HG02870 (cell line): ENCODE measurements around the gene STK4.

Experiments
- ATAC-seq: cut with Tn5 transposase; IDR thresholded peaks from one replicate; pipeline ENCODE4 v1.9.1; 2021; ENCODE audit warnings: mild to moderate bottlenecking, moderate library complexity; ENCODE audit not compliant: unreplicated experiment

The STK4 gene

DNA sequence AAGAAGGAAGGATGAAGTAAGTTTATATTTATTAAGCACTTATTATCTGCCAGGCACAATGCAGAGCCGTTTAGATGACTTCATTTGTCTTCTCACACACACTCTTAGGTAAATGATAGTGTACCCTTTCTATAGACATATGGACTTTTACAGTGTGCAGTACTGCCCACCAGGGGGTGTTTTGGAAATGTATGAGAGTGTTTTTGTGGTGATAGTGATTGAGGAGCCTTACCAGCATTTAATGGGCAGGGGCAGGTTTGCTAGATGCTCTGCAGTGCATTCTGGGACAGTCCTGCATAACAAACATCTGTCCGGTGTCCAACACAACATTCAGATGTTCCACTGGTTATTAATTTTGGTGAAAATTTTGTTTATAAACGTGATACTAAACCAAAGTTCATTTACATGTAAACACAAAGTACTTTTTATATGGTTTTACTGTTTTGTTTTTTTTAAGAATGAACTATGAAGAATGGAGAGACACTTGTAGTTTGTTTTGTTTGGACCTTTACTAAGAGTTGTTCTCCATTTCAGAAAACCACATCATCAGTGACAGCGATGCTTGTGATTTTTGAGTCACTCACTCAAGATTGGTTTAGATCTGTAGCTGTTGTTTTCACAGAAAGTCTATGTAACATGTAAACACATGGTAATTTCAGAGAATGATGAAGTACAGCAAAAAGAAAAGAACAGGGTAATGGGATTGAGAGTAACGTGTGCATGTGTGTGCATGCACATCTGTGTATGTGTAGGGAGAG, 114.7 kb downstream of the STK4 start:
- ATAC-seq = no peak

DNA sequence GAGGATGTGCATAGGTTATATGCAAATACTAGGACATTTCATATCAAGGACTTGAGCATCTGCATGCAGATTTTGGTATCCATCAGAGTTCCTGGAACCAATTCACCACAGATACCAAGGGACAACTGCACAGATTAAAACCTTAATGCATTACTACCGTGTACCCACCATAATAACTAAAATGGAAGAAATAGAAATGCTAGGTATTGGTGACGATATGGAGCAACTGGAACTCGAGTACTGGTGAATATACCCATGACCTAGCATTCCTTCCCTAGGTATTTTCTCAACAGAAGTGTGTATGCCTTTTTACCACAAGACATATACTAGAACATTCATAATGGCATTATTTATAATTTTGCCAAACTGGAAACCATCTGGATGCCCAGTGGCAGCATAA, 116.2 kb downstream of the STK4 start:
- no peak for ATAC-seq

DNA sequence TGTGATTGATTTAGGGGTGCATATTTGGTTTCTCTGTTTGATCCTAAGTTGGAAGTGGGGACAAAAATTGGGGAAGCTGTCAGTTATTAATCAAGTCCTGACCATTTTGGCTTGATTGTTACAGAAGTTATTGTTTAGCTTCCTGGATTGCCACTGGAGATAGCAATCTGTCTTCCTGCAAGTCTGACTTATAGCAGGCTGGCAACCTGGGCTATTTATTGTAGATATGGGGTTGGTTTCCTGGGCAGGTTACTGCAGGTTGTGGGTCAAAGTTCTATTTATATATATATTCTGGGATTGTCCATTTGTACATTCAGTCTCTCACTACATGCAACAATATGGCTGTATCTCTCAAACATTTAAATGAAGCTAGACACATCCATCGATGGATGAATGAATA, 116.8 kb downstream of the STK4 start:
- ATAC-seq = no peak

DNA sequence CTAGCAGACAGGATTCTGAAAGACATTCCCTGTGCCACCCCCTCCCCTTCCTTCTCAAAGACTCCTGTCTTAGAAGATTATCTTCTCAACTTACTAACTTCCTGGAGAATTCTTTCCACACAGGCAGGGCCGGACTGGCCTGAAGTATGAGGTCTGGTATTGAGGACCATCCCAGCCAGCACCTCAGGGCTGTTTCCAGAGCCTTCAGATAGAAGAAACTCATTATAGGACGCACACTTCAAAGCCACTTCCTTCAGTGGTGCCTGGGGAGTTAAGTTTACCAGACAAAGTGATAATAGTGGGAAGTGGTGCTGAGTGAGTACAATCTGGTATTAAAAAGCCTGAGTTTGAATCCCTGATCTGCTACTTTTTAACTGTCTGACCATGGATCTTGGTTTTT, 119.0 kb downstream of the STK4 start:
- ATAC-seq = no peak

DNA sequence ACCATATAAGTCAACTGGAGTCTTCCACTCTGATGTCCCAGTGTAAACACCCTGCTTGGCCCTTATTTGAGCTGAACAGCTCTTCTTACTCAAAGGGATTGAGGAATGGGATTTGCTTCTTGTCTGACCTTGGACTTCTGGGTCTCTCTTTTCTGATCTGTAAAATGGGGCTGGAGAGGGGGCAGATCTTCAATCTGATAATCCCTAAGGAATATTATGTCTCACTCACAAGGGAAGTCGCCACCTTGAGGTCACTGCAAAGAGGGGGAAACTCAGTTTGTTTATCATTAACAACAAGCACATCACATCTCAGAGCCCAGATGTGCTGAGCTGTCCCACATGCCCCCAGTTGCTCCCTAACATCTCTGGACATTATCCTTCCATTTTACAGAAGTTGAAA, 119.6 kb downstream of the STK4 start:
- no peak for ATAC-seq

DNA sequence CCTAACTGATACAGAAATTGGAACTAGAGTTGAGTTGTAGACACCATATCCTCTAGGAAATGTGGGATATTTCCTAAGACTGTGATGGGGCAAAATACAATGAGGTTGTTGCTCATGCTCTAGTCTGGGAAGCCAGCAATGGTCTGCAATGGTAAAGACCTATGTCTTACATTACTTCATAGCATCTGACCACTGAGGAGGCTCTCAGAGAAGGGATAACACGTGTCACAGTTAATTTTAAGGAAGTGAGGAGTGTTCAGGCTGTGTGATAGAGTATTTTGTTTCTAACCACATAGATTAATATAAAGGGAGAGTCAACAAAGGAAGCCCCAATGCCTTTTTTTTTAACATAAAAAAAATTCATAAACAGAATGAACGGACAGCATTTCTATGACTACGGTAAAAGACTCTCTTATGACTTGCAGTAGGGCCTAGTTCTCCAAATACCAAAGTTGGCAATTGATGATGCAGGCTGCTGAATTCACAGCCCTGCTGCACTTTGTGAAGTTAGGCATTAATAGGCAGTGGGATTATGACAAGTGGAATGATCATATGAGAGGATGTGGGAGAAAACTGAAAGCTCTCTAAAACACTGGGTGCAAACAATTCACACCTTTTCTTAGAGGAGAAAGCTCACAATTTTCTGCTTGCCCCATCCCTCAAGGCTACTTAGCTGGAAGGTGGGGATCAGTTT, 120.9 kb downstream of the STK4 start:
- ATAC-seq = no peak

DNA sequence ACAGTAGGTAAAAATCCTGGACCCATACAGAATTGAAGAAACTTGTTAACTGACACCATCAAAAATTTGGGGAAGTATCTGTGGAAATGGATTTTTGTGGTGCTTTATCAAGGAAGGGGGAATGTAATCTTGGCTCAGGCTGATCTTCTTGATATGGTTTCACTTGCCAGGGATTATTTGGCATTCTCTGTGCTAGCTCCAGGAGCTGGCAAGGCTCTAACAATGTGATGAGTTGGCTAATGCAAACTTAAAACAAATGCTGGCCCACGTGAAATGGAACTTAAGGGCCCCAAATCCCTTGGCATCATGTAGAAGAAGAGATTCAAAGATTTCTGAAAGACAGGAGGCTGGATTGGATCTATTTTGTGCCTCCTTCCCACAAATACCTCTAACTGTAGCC, 121.5 kb downstream of the STK4 start:
- ATAC-seq = no peak

DNA sequence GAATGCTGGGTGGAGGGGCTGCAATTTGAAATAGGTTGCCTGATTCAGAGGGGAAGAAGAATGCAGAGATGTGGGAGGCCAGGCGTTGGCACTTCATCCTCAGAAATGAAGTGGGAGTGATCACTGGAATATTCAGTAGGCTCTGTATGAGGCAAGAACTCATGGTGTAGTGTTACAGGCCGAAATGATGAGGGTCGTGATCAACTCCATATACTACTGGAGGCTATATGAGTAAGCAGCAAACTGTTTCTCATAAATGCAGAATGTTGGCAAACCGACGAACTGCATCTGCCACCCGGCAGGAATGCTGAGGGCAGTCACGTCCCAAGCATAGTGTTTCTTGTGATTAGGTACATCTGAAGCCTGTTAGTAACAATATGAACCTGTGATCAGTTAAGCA, 121.9 kb downstream of the STK4 start:
- ATAC-seq = no peak

DNA sequence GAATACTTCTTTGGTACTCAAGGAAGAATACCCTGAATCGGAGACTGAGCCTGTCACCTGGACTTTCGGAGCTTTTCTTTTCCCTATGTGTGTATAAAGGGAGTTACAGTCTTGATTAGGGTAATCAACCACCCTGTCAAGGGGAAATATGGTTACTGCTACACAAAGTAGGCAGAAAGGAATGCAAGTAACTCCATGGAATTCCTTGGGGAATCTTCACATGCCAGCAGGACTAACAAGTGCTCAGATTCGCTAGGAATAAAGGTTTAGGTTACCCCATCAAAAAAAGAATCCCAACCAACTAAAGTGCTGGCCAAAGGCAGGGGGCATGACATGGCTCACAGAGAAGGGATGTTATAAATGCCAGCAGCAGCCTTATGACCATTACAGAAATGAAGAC, 124.2 kb downstream of the STK4 start:
- ATAC-seq = no peak

DNA sequence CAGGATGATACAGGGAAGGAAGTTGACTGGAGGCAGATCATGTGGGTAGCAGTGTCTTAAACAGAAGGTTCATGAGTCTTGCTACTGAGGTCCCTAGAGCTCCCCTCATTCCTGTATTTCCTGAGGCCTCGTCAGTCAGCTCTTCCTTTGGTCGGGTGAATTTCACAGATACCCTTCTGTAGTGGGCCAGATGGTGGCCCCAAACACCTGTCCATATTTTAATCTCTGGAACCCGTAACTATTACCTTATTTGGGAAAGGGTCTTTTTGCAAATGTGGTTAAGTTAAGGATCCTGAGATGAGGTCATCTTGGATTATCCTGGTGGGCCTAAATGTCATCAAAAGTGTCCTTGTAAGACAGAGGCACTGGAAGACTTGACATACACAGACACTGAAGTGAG, 125.1 kb downstream of the STK4 start:
- ATAC-seq = no peak

DNA sequence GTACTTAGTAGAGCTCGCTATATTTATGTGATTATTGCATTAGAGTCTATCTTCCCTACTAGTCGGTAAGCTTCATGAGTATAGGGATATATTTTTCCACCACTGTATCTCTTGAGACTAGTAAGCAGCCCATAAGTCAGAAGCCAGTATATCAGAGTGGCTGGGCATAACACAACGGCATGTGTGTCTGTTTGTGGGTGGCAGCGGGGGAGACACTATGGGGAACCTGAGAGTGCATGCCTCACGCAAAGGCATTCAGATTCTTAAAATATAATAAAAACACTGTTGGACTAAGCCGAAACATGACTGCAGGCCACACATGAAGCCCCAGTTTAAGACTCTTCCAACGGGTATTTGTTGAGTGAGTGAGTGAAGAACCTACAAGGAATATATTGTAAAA, 126.6 kb downstream of the STK4 start:
- ATAC-seq = no peak

DNA sequence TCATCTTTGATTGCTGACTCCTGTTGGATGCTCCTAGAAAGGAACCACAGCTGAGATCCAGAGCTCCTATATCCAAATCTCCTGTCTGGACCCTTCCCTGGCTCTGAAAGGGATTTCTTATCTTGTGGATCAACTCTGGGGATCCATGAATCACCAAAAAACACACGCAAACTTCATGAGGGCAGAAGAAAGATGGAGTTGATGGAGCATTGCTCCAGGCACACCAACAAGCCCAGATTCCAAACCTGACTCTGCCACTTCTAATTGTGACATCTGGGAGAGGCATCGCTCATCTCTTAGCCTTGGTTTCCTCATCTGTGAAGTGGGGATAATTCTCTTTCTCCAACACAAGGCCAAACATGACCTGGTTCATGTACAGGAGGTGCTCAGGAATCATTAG, 127.9 kb downstream of the STK4 start:
- ATAC-seq = no peak

DNA sequence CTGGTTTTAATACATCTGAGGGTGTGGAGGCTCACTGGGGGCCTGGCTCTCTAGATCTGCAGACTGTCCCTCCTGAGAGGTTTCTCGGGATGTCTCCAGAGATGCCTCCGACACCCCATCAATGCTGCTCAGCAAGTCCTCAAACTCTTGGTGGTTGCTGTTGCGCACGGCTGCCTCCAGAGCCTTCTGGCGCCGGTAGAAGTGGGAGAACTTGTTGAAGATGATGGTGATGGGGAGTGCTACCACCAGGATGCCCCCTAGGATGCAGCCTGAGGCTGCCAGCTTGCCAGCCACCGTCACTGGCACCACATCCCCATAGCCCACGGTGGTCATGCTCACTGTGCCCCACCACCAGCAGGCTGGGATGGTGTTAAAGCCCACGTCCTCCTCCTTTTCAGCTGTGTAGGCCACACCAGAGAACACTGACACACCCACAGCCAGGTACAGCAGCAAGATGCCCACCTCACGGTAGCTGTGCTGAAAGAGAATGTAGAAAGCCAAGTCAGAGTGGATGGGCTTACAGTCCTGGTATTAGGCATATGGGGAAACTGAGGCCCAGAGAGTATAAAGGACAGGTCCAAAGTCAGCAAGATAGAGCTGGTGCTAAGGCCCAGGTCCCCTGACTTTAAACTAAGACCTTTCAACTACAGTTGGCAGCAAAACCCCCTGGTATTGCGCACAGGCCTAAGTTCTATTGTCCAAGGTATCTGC, 128.7 kb downstream of the STK4 start:
- no peak for ATAC-seq

DNA sequence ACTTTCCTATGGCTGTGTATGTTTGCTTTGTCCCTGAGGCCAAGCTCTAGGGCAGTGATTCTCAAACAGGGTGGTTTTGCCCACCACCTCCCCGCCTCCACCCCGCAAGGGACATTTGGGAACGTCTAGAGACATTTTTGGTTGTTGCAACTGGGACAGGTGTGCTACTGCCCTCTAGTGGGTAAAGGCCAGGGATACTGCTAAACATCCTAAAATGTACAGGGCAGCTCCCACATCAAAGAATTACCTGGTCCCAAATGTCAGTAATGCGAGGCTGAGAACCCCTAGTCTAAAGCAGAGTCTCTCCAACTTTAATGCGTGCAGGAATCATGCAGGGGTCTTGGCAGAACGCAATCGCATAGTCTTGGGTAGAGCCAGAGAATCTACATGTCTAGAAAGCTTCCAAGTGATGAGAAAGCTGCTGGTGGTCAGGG, 129.5 kb downstream of the STK4 start:
- no peak for ATAC-seq

DNA sequence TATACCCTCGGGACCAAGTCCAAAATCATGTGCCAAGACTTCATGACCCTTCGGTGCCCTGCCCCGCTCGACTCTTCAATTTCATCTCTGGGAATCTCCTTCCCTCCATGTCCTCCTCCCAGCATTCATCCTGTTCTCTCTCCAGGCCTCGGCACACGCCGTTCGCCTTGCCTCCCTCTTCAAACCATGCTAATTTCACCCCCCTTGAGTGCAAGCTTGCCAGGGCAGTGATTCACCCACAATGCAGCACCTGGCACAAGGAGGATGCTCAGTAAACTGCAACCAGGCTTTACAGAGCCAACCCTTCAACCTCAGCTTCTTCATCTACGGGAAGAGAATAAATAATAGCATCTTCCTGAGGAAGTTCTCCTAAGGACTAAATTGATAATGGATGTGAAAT, 130.5 kb downstream of the STK4 start:
- no peak for ATAC-seq

DNA sequence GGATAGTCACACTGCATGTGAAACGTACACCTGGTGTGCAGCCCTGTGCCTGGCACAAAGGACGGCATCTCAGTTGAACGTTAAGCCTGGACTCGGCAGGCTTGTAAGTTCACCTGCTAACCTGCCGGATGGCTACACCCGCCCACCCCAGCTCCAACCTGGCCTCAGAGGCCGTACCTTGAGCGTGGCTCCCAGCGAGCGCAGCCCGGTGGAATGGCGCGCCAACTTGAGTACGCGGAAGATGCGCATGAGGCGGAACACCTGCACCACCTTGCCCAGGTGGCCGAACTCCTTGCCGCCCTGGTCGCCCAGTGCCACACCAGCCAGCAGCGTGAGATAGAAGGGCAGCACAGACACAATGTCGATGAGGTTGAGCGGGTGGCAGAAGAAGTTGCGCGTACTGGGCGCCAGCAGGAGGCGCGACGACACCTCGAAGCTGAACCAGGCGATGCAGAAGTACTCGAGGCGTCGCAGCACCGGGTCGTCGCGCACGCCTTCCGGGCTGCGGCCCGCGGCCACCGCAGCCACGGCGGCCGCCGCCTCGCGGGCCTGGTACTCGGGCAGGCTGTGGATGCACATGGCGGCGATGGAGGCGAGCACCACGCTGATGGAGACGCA, 131.3 kb downstream of the STK4 start:
- no peak for ATAC-seq

DNA sequence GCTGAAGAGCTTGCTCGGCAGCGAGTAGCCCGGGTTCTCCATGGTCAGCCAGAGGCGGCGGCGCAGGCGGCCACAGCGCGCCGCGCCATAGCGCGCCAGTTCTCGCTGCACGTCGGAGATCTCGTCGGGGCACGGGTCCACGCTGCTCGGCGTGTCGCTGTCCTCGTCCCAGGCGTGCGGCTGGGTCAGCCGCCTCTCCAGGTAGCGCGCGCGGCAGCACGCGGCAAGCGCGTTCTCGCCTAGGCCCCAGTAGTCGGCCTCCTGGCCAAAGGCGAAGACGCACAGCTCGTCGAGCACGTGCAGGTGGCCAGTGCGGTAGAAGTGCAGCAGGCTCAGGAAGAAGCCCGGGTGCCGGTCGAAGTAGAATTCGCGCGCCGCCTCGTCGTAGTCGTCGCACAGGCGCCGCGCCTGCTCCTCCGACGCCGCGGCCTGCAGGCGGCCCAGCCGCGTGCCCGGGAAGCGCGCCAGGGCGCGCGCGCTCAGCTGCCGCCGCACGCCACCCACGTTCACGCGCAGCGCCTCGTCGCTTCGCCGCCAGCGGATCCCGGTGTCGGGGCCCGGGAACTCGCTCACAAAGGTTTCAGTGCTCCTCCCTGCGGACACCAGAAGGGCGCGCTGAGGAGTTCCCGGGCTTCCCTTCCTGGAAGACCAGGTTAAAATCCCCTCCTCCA, 131.9 kb downstream of the STK4 start:
- no peak for ATAC-seq

DNA sequence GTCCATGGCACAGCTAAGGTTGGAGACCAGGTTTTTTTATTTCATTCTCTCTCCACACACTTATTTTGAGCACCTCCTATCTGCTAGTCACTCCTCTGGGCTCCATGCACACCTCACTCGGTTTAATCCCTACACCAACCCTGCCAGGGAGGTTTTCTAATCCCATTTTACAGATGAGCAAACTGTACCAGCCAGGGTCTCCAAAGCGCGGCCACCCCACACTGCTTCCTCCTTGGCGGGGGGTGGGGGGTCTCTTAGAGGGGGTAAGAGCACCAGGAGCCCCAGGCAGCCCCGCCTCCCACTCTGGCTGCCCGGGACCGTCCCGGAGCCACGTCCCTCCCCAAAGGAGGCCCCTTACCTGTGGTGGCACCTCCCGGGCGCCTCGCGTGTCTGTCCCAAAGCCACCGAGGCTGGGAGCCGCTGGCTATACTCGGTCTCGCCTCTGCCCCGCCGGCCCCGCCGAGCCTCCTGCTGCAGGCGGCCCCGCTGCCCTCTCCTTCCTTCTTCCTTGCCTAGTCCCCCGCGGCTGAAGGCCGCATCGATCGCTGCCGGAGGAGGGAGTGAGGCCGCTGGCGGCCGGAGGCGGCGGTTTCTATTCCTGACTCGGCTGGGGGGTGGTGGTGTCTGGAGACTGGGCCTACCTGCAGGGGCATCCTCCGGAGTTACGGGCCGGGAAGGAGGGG, 134.4 kb downstream of the STK4 start, which contains the start of gene KCNS1:
Gene KCNS1, minus strand, starts transcription at position 565 of the 683 bp plus-strand sequence. CDS start 1,891 bp downstream, outside the sequence.
- no peak for ATAC-seq

DNA sequence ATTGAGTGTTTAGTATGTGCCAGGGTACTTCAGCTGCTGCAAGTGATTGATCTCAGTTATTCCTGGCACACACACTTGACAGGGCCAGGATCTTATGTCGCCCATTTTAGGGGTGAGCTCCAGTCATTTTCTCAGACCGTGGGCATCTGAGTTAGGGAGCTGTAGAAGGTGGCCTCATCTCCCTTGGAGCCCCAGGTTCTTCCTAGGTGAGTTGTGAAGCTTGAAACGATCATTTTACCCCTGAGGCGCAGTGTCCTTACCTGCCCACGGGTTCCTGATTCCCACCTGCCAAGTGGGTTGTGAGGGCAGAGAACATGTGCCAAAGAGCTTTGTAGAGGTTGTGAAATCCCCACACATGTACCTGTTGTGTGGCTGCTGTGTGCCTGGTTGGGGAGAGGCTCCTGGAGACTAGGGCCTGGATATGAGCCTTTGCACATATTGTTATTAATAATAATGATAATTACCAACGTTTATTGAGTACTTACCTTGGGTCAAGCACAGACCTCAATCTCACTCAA, 135.1 kb downstream of the STK4 start:
- no peak for ATAC-seq

DNA sequence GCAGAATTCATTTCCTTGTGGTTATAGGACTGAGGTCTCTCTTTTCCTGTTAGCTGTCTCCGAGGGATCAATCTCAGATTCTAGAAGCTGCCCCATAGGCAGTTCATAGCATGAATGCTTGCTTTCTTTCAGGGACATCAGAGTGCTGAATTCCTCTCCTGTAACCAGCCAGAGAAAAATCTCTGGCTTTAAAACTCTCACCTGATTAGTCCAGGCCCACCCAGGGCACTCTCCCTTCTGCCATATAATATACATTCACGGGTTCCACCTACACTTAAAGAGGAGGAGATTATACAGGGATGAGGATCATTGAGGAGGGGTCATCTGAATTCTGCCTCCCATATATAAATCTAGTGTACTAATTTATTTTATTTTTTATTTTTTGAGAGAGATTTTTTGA, 136.8 kb downstream of the STK4 start:
- ATAC-seq = no peak
